Measurements from ENCODE around the gene SPN. TPM values are rescaled to one million over a fixed set of nuclear protein-coding genes. Genes with fewer than 3 reads are reported as not detected.

SPN gene
- not detected in 2 replicates for total RNA-seq

GRCh38 chr16:29663016-29663806 lies at the start of gene SPN:
SPN (plus strand) TSS chr16:29663247; CDS start chr16:29663729, 482 bp downstream.

DNA sequence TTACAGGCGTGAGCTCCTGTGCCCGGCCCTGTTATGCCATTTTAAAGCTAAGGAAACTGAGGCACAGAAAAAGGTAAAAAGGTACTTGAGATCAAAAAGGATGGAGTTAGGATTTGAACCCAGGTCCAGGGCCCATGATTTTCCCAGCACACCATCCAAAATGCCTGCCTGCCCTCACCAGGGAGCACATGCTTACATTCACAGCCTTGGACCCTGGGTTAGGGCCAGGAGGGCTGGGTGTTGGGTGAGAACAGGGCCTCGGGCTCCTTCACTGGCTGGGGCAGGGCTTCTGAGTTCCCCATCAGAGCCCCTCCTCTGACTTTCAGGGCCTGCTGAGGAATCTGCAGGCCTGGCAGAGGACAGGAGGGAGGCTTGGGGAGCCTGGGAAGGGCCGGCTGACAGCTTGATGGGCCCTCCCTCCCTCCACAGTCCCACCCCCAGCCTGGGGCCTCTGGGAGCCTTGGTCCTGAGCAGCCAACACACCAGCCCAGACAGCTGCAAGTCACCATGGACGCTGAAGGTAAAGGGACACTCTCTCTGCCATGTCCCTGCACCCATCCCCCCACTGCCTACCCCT lies 15.7 kb downstream of the SPN start, which contains the start of gene QPRT:
QPRT (plus strand) TSS at position 490 of the 577 bp plus-strand sequence; CDS start at position 508, 18 bp downstream.

Other genes with a start within 250 kb of the SPN start
- 14.1 and 15.2 TPM in 2 replicates for gene BOLA2, start 208.9 kb upstream of the SPN start, total RNA-seq
- 42.6 and 64.9 TPM in 2 replicates for gene SLX1B, start 208.7 kb upstream of the SPN start, total RNA-seq
- gene SULT1A4, start 203.3 kb upstream of the SPN start, total RNA-seq, result 0.76 and 2.0 TPM in 2 replicates
- gene NPIPB12, start 156.8 kb upstream of the SPN start, total RNA-seq, result 1.2 and 2.8 TPM in 2 replicates
- 6.2 and 8.3 TPM in 2 replicates for gene QPRT, start 15.9 kb downstream of the SPN start, total RNA-seq
- gene C16orf54, start 82.7 kb downstream of the SPN start, total RNA-seq, result not detected in 2 replicates
- gene ZG16, start 115.0 kb downstream of the SPN start, total RNA-seq, result not detected in 2 replicates
- gene KIF22, start 127.5 kb downstream of the SPN start, total RNA-seq, result 38.5 and 83.8 TPM in 2 replicates
- 108 and 150 TPM in 2 replicates for gene MAZ, start 143.3 kb downstream of the SPN start, total RNA-seq
- gene PRRT2, start 148.9 kb downstream of the SPN start, total RNA-seq, result not detected in 2 replicates
- gene PAGR1, start 152.9 kb downstream of the SPN start, total RNA-seq, result 37.2 and 72.5 TPM in 2 replicates
- gene MVP, start 157.2 kb downstream of the SPN start, total RNA-seq, result 126 and 154 TPM in 2 replicates
- 58.9 and 65.7 TPM in 2 replicates for gene CDIPT, start 200.0 kb downstream of the SPN start, total RNA-seq
- 4.6 and 16.2 TPM in 2 replicates for gene SEZ6L2, start 236.3 kb downstream of the SPN start, total RNA-seq
- gene ASPHD1, start 237.2 kb downstream of the SPN start, total RNA-seq, result 5.0 and 7.8 TPM in 2 replicates

Measured in hair follicular keratinocyte (primary cell).